ENCODE data around the gene TMEFF2. TPM values are rescaled to one million over a fixed set of nuclear protein-coding genes. Genes with fewer than 3 reads are reported as not detected.

The TMEFF2 gene
- total and polyA plus RNA-seq, 3 donors from 2014 or later = 2.2 to 3.0 (median 2.7) TPM

GRCh38 chr2:191951376-191951775 is 243.4 kb downstream of the TMEFF2 start:
- no peak for DNase-seq
- no peaks in the 10 kb centered on the region for H3K27me3 ChIP-seq
- no peaks in the 10 kb centered on the region for H3K4me1 ChIP-seq
- no peaks in the 10 kb centered on the region for H3K36me3 ChIP-seq (ENCODE audit: low read depth, missing control alignments)
- H3K4me3 ChIP-seq = no peak overlapping the region
- intact Hi-C loops (cut with DNase I; ENCODE audit: low total_unique reads) = no loop called here
- WGBS, 2 donors = 80 to 86% methylated on average over 1 of the region's 1 CpG
- no peak for TF ChIP-seq CTCF (IDR thresholded peaks at IDR 0.05)
- TF ChIP-seq POLR2A (IDR thresholded peaks at IDR 0.05) = no peak
- no peak overlapping the region for H3K27ac ChIP-seq
- no peaks in the 10 kb centered on the region for H3K9me3 ChIP-seq

DNA sequence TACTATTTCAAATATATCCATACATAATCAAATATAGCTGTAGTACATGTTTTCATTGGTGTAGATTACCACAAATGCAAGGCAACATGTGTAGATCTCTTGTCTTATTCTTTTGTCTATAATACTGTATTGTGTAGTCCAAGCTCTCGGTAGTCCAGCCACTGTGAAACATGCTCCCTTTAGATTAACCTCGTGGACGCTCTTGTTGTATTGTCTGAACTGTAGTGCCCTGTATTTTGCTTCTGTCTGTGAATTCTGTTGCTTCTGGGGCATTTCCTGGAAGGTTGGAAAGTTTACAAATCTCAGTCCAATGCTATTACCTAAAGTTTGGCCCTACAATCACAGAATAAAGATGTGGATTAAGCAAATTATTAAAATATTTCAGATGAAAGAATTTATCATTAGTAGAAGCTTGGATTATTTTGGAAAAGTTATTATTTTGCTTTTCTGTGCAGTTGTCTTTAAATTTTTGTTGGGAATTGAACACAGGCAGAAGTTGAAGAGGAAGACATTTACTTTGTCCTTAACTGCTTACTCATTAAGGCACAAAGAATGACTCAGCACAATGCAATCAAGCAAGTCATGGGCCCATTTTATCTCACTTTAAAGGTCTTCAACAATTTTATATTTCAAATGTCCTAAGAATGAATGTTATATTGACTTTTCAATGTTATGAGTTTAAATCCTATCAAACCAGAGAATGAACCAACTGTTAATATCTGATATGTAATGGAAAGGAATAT is 244.4 kb downstream of the TMEFF2 start:
- intact Hi-C loops (cut with DNase I; ENCODE audit: low total_unique reads) = no loop called here
- Histone ChIP-seq H3K4me1 (no peaks in the 10 kb centered on the region), H3K36me3 (ENCODE audit: low read depth, missing control alignments) (no peaks in the 10 kb centered on the region), H3K4me3 (no peak overlapping the region), H3K27me3 (no peaks in the 10 kb centered on the region), H3K9me3 (no peaks in the 10 kb centered on the region), H3K27ac (no peak overlapping the region)
- no peak for DNase-seq
- 69 to 83% methylated on average over 3 of the region's 3 CpGs for WGBS, 2 donors
- no peak for TF ChIP-seq POLR2A (IDR thresholded peaks at IDR 0.05)
- no peak for TF ChIP-seq CTCF (IDR thresholded peaks at IDR 0.05)

DNA sequence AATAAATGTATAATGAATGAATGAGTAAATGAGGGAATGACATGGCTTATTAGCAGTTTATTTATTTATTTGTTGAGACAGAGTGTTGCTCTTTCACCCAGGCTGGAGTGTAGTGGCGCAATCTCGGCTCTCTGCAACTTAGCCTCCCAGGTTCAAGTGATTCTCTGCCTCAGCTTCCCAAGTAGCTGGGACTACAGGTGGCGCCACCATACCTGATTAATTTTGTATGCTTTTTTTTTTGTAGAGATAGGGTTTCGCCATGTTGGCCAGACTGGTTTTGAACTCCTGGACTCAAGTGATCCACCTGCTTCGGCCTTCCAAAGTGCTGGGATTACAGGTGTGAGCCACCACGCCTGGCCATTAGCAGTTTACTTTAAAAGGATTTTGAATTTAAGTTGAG is 247.5 kb downstream of the TMEFF2 start:
- TF ChIP-seq CTCF (IDR thresholded peaks at IDR 0.05) (no peak), POLR2A (IDR thresholded peaks at IDR 0.05) (no peak)
- Histone ChIP-seq H3K4me1 (peaks cover 3% of the 10 kb centered on the region), H3K4me3 (no peak overlapping the region), H3K27ac (no peak overlapping the region), H3K36me3 (ENCODE audit: low read depth, missing control alignments) (no peaks in the 10 kb centered on the region), H3K27me3 (no peaks in the 10 kb centered on the region), H3K9me3 (no peaks in the 10 kb centered on the region)
- 93 to 95% methylated on average over 6 of the region's 6 CpGs for WGBS, 2 donors
- no peak for DNase-seq
- intact Hi-C loops (cut with DNase I; ENCODE audit: low total_unique reads) = no loop called here

- Histone ChIP-seq H3K27ac (no peak overlapping the region), H3K4me1 (peaks cover 3% of the 10 kb centered on the region), H3K36me3 (ENCODE audit: low read depth, missing control alignments) (no peaks in the 10 kb centered on the region), H3K4me3 (no peak overlapping the region), H3K9me3 (no peaks in the 10 kb centered on the region), H3K27me3 (no peaks in the 10 kb centered on the region)
- no peak for DNase-seq
- intact Hi-C loops (cut with DNase I; ENCODE audit: low total_unique reads) = no loop called here
- TF ChIP-seq POLR2A (IDR thresholded peaks at IDR 0.05) (no peak), CTCF (IDR thresholded peaks at IDR 0.05) (no peak)
- WGBS, 2 donors = 36 to 38% methylated on average over 2 of the region's 2 CpGs
Measured at GRCh38 chr2:191946471-191947182, 248.1 kb downstream of the TMEFF2 start.
